Astrocyte (in vitro differentiated cells and primary cell): ENCODE results near the gene METRNL. TPM values are rescaled to one million over a fixed set of nuclear protein-coding genes. Genes with fewer than 3 reads are reported as not detected.

Experiments
- DNase-seq: peaks from one replicate; pipeline ENCODE4 v3.0.0-alpha.2; 2010; ENCODE audit warnings: low read depth
- FAIRE-seq: peaks from 2 replicates; lab custom pipeline; 2011; peaks lifted over from hg19 to GRCh38; lab: Jason Lieb, UNC
- H2AFZ ChIP-seq: 2 replicates; pipeline ENCODE4 v1.6.0; 2012; ENCODE audit warnings: low read depth, low read length, inconsistent platforms
- H3K27ac ChIP-seq: 2 replicates; pipeline ENCODE4 v1.5.1; 2011; ENCODE audit warnings: low read depth, low read length, inconsistent platforms
- H3K27me3 ChIP-seq: 2 replicates; pipeline ENCODE4 v1.6.0; 2011; ENCODE audit warnings: low read length, inconsistent platforms; ENCODE audit not compliant: insufficient read depth
- H3K36me3 ChIP-seq: 2 replicates; pipeline ENCODE4 v1.5.1; 2011; ENCODE audit warnings: low read length, inconsistent platforms; ENCODE audit not compliant: insufficient read depth
- H3K4me1 ChIP-seq: 2 replicates; pipeline ENCODE4 v1.5.1; 2011; ENCODE audit warnings: low read length, inconsistent platforms; ENCODE audit not compliant: insufficient read depth
- H3K4me2 ChIP-seq: 2 replicates; pipeline ENCODE4 v1.6.0; 2012; ENCODE audit warnings: low read length, inconsistent platforms
- H3K4me3 ChIP-seq: 2 replicates; pipeline ENCODE4 v1.5.1; 2011; ENCODE audit warnings: low read depth, mild to moderate bottlenecking, low read length, inconsistent platforms; ENCODE audit not compliant: insufficient read depth
- H3K79me2 ChIP-seq: 2 replicates; pipeline ENCODE4 v1.6.0; 2012; ENCODE audit warnings: mild to moderate bottlenecking, low read length, inconsistent platforms; ENCODE audit not compliant: insufficient read depth
- H3K9ac ChIP-seq: 2 replicates; pipeline ENCODE4 v1.6.0; 2012; ENCODE audit warnings: mild to moderate bottlenecking, low read length, inconsistent platforms
- H3K9me3 ChIP-seq: 2 replicates; pipeline ENCODE4 v1.5.1; 2012; ENCODE audit warnings: low read depth, mild to moderate bottlenecking, low read length, inconsistent platforms; ENCODE audit not compliant: insufficient read depth
- H4K20me1 ChIP-seq: 2 replicates; pipeline ENCODE4 v1.6.0; 2012; ENCODE audit warnings: low read length, inconsistent platforms; ENCODE audit not compliant: insufficient read depth
- H3K27ac Mint-ChIP-seq: one replicate; pipeline ENCODE4 v1.8.0; 2021; ENCODE audit warnings: mild to moderate bottlenecking, mixed read lengths; ENCODE audit not compliant: unreplicated experiment
- H3K27me3 Mint-ChIP-seq: one replicate; pipeline ENCODE4 v1.8.0; 2021; ENCODE audit warnings: low read depth, mixed read lengths; ENCODE audit not compliant: unreplicated experiment
- H3K36me3 Mint-ChIP-seq: one replicate; pipeline ENCODE4 v1.8.0; 2021; ENCODE audit warnings: low read depth, mixed read lengths; ENCODE audit not compliant: unreplicated experiment
- H3K4me1 Mint-ChIP-seq: one replicate; pipeline ENCODE4 v1.8.0; 2021; ENCODE audit warnings: low read depth, mixed read lengths; ENCODE audit not compliant: unreplicated experiment
- H3K4me3 Mint-ChIP-seq: one replicate; pipeline ENCODE4 v1.8.0; 2021; ENCODE audit warnings: mild to moderate bottlenecking, moderate library complexity, mixed read lengths; ENCODE audit not compliant: unreplicated experiment
- H3K9me3 Mint-ChIP-seq: one replicate; pipeline ENCODE4 v1.8.0; 2021; ENCODE audit warnings: mild to moderate bottlenecking, mixed read lengths; ENCODE audit not compliant: unreplicated experiment
- EZH2 ChIP-seq: IDR thresholded peaks from 2 replicates; pipeline ENCODE4 v1.6.1; 2012; ENCODE audit warnings: mild to moderate bottlenecking, low read length, inconsistent platforms; ENCODE audit not compliant: insufficient read depth
- total RNA-seq: library from RNA; stranded (reverse); gene quantifications from 2 replicates; pipeline ENCODE4 v1.2.1, GENCODE V29; 2021
- TF ChIP-seq, protein P1 (sequence below): IDR thresholded peaks from 2 replicates; pipeline ENCODE4 v1.5.1; 2011; ENCODE audit warnings: low read depth, mild to moderate bottlenecking, inconsistent platforms, low read length, moderate library complexity; ENCODE audit not compliant: insufficient read depth

The METRNL gene
- total RNA-seq, 1 donor from 2014 or later: 36.7 TPM

DNA sequence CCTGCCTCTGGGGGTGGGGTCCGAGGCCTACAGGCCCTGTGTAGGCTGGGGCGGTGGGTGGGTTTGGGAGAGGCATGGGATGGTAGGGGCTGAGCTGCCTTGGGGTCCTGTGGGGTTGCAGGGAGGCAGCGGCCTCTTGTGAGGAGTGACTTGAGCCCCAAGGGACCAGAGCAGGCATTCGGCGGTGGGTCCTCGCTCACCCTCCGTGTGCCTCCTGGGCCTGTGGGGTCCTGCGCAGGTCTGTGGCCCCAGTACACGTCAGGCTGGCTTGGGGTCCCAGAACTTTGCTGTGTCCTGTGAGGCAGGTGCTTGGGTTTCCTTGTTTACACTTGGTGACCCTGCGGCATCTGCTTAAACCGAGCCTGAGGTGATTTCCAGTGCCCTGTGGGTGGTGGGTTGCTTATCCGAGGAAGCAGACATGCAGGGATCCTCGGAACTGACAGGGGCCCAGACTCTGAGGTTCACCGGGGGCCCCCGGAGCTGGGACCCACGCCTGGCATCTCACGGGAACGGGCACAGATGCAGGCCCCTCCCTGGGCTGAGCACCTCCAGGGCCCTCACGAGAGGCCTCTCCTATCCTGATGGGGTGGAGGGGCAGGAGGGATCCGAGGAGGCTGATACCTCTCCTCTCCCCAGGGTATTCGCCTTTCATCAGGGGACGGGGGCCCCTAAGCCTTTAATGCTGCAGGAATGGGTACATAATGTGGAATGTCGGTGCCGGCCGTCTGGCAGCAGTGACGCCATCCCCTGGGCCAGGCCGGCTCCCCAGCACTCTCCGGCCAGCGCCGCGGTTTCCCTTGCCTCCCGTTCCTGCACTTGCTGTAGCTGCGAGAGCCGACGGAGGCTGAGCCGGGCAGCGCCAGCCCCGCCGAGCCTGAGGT lies 7.7 kb downstream of the METRNL start:
- FAIRE-seq (no peak), DNase-seq (no peak)
- H3K27ac ChIP-seq: no peak overlapping the region
- TF ChIP-seq EZH2: no peak
- TF ChIP-seq, protein P1, sequence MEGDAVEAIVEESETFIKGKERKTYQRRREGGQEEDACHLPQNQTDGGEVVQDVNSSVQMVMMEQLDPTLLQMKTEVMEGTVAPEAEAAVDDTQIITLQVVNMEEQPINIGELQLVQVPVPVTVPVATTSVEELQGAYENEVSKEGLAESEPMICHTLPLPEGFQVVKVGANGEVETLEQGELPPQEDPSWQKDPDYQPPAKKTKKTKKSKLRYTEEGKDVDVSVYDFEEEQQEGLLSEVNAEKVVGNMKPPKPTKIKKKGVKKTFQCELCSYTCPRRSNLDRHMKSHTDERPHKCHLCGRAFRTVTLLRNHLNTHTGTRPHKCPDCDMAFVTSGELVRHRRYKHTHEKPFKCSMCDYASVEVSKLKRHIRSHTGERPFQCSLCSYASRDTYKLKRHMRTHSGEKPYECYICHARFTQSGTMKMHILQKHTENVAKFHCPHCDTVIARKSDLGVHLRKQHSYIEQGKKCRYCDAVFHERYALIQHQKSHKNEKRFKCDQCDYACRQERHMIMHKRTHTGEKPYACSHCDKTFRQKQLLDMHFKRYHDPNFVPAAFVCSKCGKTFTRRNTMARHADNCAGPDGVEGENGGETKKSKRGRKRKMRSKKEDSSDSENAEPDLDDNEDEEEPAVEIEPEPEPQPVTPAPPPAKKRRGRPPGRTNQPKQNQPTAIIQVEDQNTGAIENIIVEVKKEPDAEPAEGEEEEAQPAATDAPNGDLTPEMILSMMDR: no peak
- Mint-ChIP-seq H3K4me1 (peaks cover 39% of the 10 kb centered on the region), H3K27ac (no peak overlapping the region), H3K4me3 (no peak overlapping the region), H3K36me3 (peaks cover 11% of the 10 kb centered on the region), H3K27me3 (no peaks in the 10 kb centered on the region), H3K9me3 (no peaks in the 10 kb centered on the region)
- peaks cover 91% of the 10 kb centered on the region for H4K20me1 ChIP-seq
- H3K4me1 ChIP-seq: peaks cover 36% of the 10 kb centered on the region
- H3K36me3 ChIP-seq: no peaks in the 10 kb centered on the region
- H2AFZ ChIP-seq: no peak overlapping the region
- H3K9me3 ChIP-seq: no peaks in the 10 kb centered on the region
- H3K9ac ChIP-seq: no peak overlapping the region
- no peaks in the 10 kb centered on the region for H3K27me3 ChIP-seq
- peaks cover 85% of the 10 kb centered on the region for H3K79me2 ChIP-seq
- H3K4me2 ChIP-seq: no peak overlapping the region
- H3K4me3 ChIP-seq: no peak overlapping the region

- Histone ChIP-seq H3K4me1 (peaks cover 29% of the 10 kb centered on the region), H3K36me3 (no peaks in the 10 kb centered on the region), H2AFZ (no peak overlapping the region), H4K20me1 (peaks cover 87% of the 10 kb centered on the region), H3K4me2 (no peak overlapping the region), H3K27me3 (no peaks in the 10 kb centered on the region), H3K4me3 (no peak overlapping the region), H3K27ac (no peak overlapping the region), H3K79me2 (peaks cover 81% of the 10 kb centered on the region), H3K9me3 (no peaks in the 10 kb centered on the region), H3K9ac (no peak overlapping the region)
- H3K4me3 Mint-ChIP-seq: no peak overlapping the region
- peaks cover 32% of the 10 kb centered on the region for H3K4me1 Mint-ChIP-seq
- FAIRE-seq (no peak), DNase-seq (no peak)
- H3K36me3 Mint-ChIP-seq: peaks cover 11% of the 10 kb centered on the region
- H3K27ac Mint-ChIP-seq: no peak overlapping the region
- no peak for TF ChIP-seq EZH2
- TF ChIP-seq, protein P1: no peak
- H3K9me3 Mint-ChIP-seq: no peaks in the 10 kb centered on the region
- no peaks in the 10 kb centered on the region for H3K27me3 Mint-ChIP-seq
These were observed 8.5 kb downstream of the METRNL start for GRCh38 chr17:83087788-83088360.

DNA sequence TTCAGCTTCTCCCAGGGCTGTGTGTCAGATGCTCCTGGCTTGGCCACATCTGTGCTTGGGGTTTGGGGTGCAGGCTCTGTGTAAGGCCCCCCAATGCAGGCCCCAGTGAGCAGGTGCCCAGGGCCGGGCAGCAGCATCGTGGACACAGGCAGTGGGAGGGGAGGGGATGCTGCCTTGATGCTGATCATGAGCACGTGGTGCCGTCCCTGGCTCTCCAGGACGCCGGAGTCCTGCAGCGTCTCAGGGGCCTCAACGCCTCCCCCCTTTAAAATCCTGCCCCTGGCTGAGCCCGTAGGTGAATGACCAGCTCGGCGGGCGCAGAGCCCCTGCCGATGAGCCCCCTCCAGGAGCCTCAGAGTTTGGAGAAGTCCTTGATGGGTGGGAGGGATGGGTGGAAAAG lies 9.0 kb downstream of the METRNL start:
- FAIRE-seq: no peak

More for the DNA sequence above, 9.0 kb downstream of the METRNL start:
- H3K36me3 Mint-ChIP-seq: peaks cover 11% of the 10 kb centered on the region
- no peak overlapping the region for H3K27ac ChIP-seq
- H3K4me1 ChIP-seq: peaks cover 24% of the 10 kb centered on the region
- H3K4me3 ChIP-seq: no peak overlapping the region
- H3K4me2 ChIP-seq: no peak overlapping the region
- peaks cover 26% of the 10 kb centered on the region for H3K4me1 Mint-ChIP-seq
- peaks cover 87% of the 10 kb centered on the region for H4K20me1 ChIP-seq
- TF ChIP-seq, protein P1: no peak
- TF ChIP-seq EZH2: no peak
- H3K9ac ChIP-seq: no peak overlapping the region
- no peak overlapping the region for H2AFZ ChIP-seq
- H3K9me3 ChIP-seq: no peaks in the 10 kb centered on the region
- no peaks in the 10 kb centered on the region for H3K27me3 Mint-ChIP-seq
- H3K4me3 Mint-ChIP-seq: no peak overlapping the region
- no peak overlapping the region for H3K27ac Mint-ChIP-seq
- H3K79me2 ChIP-seq: peaks cover 81% of the 10 kb centered on the region
- no peaks in the 10 kb centered on the region for H3K9me3 Mint-ChIP-seq
- H3K27me3 ChIP-seq: no peaks in the 10 kb centered on the region
- DNase-seq: no peak
- no peaks in the 10 kb centered on the region for H3K36me3 ChIP-seq
